ENCODE measurements around the gene AMIGO2. TPM values are rescaled to one million over a fixed set of nuclear protein-coding genes. Genes with fewer than 3 reads are reported as not detected.

AMIGO2 gene
- total RNA-seq, 1 experiment from 2014 or later = 8.6 TPM

DNA sequence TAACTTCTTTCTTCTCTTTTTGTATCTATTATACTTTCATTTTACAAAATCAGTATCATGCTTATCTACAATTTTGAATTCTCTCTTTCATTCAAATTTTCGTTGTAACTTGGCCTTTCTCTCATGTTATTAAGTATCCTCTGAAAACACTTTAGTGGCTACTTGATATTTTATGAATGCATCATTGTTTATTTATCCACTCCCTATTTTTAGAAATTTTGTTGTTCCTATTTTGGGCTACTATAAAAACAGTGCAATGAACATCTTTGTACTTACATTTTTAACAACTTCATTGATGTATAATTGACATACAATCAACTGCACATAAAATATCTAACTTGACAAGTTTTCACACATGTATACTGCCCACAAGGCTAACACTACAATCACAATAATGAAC, 44.0 kb upstream of the AMIGO2 start:
- TF ChIP-seq, protein P1, sequence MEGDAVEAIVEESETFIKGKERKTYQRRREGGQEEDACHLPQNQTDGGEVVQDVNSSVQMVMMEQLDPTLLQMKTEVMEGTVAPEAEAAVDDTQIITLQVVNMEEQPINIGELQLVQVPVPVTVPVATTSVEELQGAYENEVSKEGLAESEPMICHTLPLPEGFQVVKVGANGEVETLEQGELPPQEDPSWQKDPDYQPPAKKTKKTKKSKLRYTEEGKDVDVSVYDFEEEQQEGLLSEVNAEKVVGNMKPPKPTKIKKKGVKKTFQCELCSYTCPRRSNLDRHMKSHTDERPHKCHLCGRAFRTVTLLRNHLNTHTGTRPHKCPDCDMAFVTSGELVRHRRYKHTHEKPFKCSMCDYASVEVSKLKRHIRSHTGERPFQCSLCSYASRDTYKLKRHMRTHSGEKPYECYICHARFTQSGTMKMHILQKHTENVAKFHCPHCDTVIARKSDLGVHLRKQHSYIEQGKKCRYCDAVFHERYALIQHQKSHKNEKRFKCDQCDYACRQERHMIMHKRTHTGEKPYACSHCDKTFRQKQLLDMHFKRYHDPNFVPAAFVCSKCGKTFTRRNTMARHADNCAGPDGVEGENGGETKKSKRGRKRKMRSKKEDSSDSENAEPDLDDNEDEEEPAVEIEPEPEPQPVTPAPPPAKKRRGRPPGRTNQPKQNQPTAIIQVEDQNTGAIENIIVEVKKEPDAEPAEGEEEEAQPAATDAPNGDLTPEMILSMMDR (conservative IDR thresholded peaks at IDR 0.05) = no peak
- Mint-ChIP-seq H3K27ac (no peak overlapping the region), H3K4me1 (no peaks in the 10 kb centered on the region), H3K9me3 (no peaks in the 10 kb centered on the region), H3K36me3 (ENCODE audit: insufficient read depth in 1 of 3, low read depth in 3 of 3) (no peaks in the 10 kb centered on the region), H3K27me3 (ENCODE audit: low read depth) (no peaks in the 10 kb centered on the region), H3K4me3 (no peak overlapping the region)
- Histone ChIP-seq H2BK120ac (ENCODE audit: low read depth, low read length, poor library complexity, severe bottlenecking) (no peak overlapping the region), H3K79me1 (ENCODE audit: insufficient read depth, low read depth, low read length, poor library complexity, severe bottlenecking) (no peaks in the 10 kb centered on the region), H3K9ac (ENCODE audit: extremely low read depth, insufficient read length, low read length) (no peak overlapping the region), H3K4me1 (ENCODE audit: insufficient read depth, low read length) (no peaks in the 10 kb centered on the region), H2AK5ac (ENCODE audit: insufficient read length, low read length) (no peak overlapping the region), H3K18ac (ENCODE audit: insufficient read length, low read depth, low read length) (no peak overlapping the region), H4K91ac (ENCODE audit: insufficient read length, low read depth, low read length) (no peak overlapping the region), H3K56ac (ENCODE audit: insufficient read length, low read depth, low read length) (no peak overlapping the region), H2BK15ac (ENCODE audit: low read depth, low read length) (no peak overlapping the region), H3K23ac (ENCODE audit: insufficient read length, low read depth, low read length) (no peak overlapping the region), H4K8ac (replicated peaks; ENCODE audit: insufficient read length, low read depth, low read length) (no peak overlapping the region), H3K4me2 (ENCODE audit: insufficient read depth, insufficient read length, low read length) (no peak overlapping the region), H3K27me3 (ENCODE audit: insufficient read depth, low read length) (no peaks in the 10 kb centered on the region), H3K14ac (ENCODE audit: insufficient read depth, low read length) (no peak overlapping the region), H3K23me2 (ENCODE audit: insufficient read length, low read depth, low read length, poor library complexity, severe bottlenecking) (no peaks in the 10 kb centered on the region), H3K79me2 (ENCODE audit: insufficient read depth, low read length) (no peaks in the 10 kb centered on the region), H3T11ph (ENCODE audit: low read length) (no peak overlapping the region), H2AFZ (ENCODE audit: low read length) (no peak overlapping the region), H3K4ac (ENCODE audit: low read depth, low read length) (no peak overlapping the region), H3K27ac (ENCODE audit: insufficient read length, low read depth, low read length) (no peak overlapping the region), H4K5ac (ENCODE audit: insufficient read length, low read depth, low read length) (no peak overlapping the region), H4K20me1 (ENCODE audit: control insufficient read depth, insufficient read depth, insufficient read length) (no peaks in the 10 kb centered on the region), H2BK20ac (ENCODE audit: low read depth, low read length, poor library complexity, severe bottlenecking) (no peak overlapping the region), H2BK12ac (ENCODE audit: insufficient read length, low read depth, low read length) (no peak overlapping the region), H2BK5ac (ENCODE audit: insufficient read length, low read length) (no peak overlapping the region), H3K9me3 (ENCODE audit: control insufficient read depth, low read depth, low read length) (no peaks in the 10 kb centered on the region)
- no peak for DNase-seq
- no CpG with 5 or more reads among the region's 1 CpG for WGBS (ENCODE audit: extremely low coverage, insufficient read length, low lambda C conversion rate)
